ENCODE data around the gene ANKRD62.

Gene ANKRD62

DNA sequence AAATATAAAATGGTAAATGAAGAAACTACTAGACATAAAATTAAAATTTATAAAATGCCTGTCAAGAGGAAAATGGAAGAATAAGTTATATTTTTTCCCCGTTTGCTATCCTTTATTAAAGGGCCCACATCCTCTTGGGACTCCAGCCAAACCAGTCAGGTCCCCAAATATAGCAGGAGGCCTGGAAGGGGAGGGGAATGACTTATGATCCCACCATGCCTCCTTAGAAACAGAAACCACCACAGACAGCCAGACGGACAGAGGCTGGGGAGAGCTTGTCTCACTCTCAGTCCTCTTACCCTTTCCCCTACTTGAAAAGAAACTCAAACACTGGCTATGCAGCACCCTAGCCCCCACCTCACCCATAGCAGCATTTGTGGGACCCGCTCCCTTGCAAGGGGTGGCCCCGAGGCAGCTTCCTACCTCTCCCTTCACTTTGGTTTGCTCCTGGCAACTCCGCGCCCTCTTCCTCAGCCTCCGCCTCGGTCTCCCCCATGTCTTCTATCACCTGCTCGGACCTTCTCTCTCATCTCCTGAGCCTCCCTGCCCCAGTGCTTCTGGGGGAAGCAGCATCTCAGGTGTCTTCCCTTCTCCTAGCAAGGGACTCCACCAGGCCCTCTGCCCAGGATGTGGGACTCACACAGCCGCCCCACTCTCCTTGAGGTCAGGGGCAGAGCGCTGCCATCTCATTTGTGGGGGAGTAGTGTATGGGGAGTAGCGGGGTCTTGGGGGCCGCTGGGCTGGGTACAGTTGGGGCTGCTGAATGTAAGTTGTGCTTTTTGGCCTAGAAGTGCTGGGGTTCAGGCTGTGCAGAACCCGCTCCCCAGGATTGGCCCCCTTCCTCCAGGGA lies 37.4 kb upstream of the ANKRD62 start:
- H3K27me3 ChIP-seq (ENCODE audit: control insufficient read depth, insufficient read depth, low read length), result no peaks in the 10 kb centered on the region
- no peak overlapping the region for H3K27ac ChIP-seq (ENCODE audit: low read length)
- H3K4me3 ChIP-seq (ENCODE audit: low read length), result no peak overlapping the region
- no peaks in the 10 kb centered on the region for H3K4me1 ChIP-seq (ENCODE audit: control insufficient read depth, insufficient read depth, low read length)
- WGBS (ENCODE audit: insufficient coverage, insufficient read length), result no CpG with 5 or more reads among the region's 14 CpGs
- H3K36me3 ChIP-seq (ENCODE audit: control insufficient read depth, insufficient read depth, low read length), result no peaks in the 10 kb centered on the region
- no peaks in the 10 kb centered on the region for H3K9me3 ChIP-seq (ENCODE audit: control insufficient read depth, insufficient read depth, low read length)
- no peak for DNase-seq (ENCODE audit: low read depth, low spot score)

DNA sequence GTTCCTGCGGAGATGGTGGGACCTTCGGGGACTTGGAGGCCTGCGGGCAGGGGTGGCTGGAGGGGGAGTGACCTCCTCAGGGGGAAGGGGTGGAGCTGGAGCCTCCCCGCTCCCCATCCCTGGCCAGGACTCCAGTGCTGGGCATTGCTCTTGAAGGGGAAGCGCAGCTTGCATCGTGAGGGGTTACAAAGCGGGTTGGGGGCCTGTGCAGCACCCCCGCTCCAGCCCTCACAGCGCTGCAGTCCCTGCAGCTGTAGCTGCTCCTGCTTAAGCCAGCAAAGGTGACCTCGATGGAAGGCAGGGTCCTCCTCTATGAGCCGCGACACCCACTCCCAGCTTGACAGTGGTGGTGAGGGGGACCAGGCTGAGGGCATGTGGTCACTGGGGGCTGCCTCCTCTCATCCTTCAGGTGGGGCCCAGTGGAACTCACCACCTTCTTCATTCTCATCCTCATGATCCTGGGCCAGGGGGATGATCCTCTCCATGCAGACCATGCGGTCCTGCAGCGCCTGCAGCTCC lies 36.7 kb upstream of the ANKRD62 start:
- no peak for DNase-seq (ENCODE audit: low read depth, low spot score)
- no peaks in the 10 kb centered on the region for H3K4me1 ChIP-seq (ENCODE audit: control insufficient read depth, insufficient read depth, low read length)
- no CpG with 5 or more reads among the region's 14 CpGs for WGBS (ENCODE audit: insufficient coverage, insufficient read length)
- no peaks in the 10 kb centered on the region for H3K36me3 ChIP-seq (ENCODE audit: control insufficient read depth, insufficient read depth, low read length)
- H3K9me3 ChIP-seq (ENCODE audit: control insufficient read depth, insufficient read depth, low read length), result no peaks in the 10 kb centered on the region
- no peaks in the 10 kb centered on the region for H3K27me3 ChIP-seq (ENCODE audit: control insufficient read depth, insufficient read depth, low read length)
- no peak overlapping the region for H3K27ac ChIP-seq (ENCODE audit: low read length)
- H3K4me3 ChIP-seq (ENCODE audit: low read length), result no peak overlapping the region

DNA sequence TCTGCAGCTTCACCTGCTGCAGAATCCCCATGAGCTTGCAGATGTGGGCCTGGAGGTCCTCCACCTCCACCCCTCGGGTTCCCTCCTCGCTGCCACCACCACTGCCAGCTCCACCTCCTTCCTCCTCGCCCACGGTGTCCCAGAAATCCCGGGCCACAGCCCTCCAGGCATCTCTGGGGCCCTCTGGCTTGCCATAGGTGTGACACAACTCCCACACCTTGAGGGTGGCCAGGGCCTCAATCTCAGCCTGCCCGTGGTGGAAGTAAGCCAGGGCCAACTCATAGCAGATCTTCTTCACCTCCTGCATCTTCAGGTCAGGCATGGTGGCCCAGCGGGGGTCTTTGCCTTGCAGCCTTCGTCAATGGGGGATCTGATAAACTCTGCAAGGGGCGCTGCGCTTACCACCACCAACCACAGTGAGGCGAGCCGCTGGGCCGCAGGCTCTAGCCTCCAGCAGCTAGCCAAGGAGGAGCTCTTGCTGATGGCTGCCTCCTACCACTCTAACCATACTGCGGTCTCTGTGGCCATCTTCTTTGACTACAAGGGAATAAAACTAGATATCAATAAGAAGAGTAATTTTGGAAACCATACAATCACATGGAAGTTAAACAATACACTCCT lies 36.1 kb upstream of the ANKRD62 start:
- no CpG with 5 or more reads among the region's 14 CpGs for WGBS (ENCODE audit: insufficient coverage, insufficient read length)
- no peaks in the 10 kb centered on the region for H3K4me1 ChIP-seq (ENCODE audit: control insufficient read depth, insufficient read depth, low read length)
- H3K9me3 ChIP-seq (ENCODE audit: control insufficient read depth, insufficient read depth, low read length), result no peaks in the 10 kb centered on the region
- DNase-seq (ENCODE audit: low read depth, low spot score), result no peak
- H3K4me3 ChIP-seq (ENCODE audit: low read length), result no peak overlapping the region
- no peak overlapping the region for H3K27ac ChIP-seq (ENCODE audit: low read length)
- H3K27me3 ChIP-seq (ENCODE audit: control insufficient read depth, insufficient read depth, low read length), result no peaks in the 10 kb centered on the region
- H3K36me3 ChIP-seq (ENCODE audit: control insufficient read depth, insufficient read depth, low read length), result no peaks in the 10 kb centered on the region

DNA sequence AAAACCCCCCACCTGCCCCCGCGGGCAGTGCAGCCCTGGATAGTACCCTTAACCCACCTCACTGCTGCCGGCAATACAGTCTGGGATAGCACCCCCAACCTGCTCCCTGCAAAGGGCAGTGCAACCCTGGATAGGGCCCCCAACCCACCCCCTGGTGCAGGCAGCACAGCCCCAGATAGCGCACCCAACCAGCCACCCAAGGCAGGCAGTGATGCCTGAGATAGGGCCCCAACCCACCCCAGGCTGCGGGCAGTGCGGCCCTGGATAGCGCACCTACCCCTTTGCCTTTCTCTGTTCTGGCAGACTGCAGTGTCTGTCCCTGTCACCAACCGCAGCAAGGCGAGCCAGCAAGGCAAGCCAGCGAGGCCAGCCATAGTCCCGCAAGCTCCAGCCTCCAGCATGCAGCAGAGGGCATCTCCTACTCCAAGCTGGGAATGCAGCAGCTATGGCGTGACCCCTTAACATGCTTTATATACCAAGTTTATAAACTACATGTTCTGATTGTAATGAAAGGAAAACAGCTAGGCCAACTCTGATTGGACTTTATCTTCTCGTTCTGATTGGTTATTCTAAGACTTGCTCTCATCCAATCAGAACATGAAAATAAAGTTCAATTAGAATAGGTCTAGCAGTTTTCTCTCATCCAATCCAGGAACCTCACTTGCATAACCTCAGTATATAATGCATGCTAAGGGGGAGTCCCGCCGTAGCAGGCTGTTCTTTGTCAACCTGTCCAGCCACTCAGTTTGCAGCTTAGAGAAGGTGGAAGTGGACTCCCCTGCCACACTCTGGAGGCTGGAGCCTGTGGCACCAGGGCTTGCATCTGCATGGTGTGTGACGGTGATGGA lies 34.1 kb upstream of the ANKRD62 start:
- H3K4me1 ChIP-seq (ENCODE audit: control insufficient read depth, insufficient read depth, low read length), result no peaks in the 10 kb centered on the region
- H3K4me3 ChIP-seq (ENCODE audit: low read length), result no peak overlapping the region
- no peak for DNase-seq (ENCODE audit: low read depth, low spot score)
- no peaks in the 10 kb centered on the region for H3K36me3 ChIP-seq (ENCODE audit: control insufficient read depth, insufficient read depth, low read length)
- WGBS (ENCODE audit: insufficient coverage, insufficient read length), result no CpG with 5 or more reads among the region's 16 CpGs
- no peaks in the 10 kb centered on the region for H3K27me3 ChIP-seq (ENCODE audit: control insufficient read depth, insufficient read depth, low read length)
- no peaks in the 10 kb centered on the region for H3K9me3 ChIP-seq (ENCODE audit: control insufficient read depth, insufficient read depth, low read length)
- H3K27ac ChIP-seq (ENCODE audit: low read length), result no peak overlapping the region

DNA sequence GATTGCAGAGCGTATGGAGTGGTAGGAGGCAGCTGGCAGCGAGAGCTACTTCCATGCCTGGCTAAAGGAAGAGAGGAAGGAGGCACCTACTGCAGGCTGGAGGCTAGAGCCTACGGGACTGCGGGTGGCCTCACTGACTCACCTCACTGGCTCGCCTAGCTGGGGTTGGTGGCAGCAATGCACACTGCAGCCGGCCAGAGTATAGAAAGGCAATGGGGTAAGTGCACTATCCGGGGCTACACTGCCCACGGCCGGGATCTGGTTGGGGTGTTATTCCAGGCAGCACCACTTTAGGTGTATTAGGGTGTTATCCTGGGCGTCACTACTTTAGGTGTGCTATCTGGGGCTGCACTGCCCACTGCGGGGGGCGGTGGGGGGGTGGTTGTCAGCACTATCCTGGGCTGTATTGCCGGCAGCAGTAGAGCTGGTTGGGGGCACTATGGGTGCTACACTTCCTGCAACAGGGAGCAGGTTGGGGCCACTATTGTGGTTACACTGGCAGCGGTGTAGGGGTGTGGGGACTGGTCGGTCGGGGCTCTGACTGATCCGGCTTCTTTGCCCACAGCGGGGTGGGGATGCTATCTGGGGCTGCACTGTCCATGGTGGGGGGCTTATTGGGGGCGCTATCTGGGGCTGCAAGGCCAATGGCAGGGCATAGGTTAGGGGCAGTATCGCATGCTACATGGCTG lies 33.3 kb upstream of the ANKRD62 start:
- no CpG with 5 or more reads among the region's 20 CpGs for WGBS (ENCODE audit: insufficient coverage, insufficient read length)
- no peak for DNase-seq (ENCODE audit: low read depth, low spot score)

DNA sequence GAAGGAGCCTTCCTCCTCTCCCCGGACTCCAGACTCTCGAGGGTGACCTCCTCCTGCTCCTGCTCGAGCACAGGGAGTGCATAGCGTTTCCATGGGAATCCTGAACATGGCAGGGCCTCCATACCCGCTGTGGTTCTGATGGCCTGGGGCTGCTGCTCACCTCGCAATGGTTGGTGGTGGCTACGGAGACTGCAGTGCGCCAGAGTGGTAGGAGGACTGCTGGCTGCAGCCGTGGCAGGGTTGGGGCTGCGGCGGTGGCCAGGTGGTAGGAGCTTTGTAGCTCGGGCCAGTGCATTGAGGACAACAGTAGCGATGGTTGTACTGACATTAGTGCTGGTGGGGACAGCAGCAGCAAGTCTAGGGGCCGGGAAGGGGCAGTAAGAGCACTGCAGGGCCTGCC lies 32.0 kb upstream of the ANKRD62 start:
- no peak overlapping the region for H3K27ac ChIP-seq (ENCODE audit: low read length)
- H3K27me3 ChIP-seq (ENCODE audit: control insufficient read depth, insufficient read depth, low read length), result no peaks in the 10 kb centered on the region
- DNase-seq (ENCODE audit: low read depth, low spot score), result no peak
- H3K36me3 ChIP-seq (ENCODE audit: control insufficient read depth, insufficient read depth, low read length), result no peaks in the 10 kb centered on the region
- H3K4me3 ChIP-seq (ENCODE audit: low read length), result no peak overlapping the region
- H3K9me3 ChIP-seq (ENCODE audit: control insufficient read depth, insufficient read depth, low read length), result no peaks in the 10 kb centered on the region
- H3K4me1 ChIP-seq (ENCODE audit: control insufficient read depth, insufficient read depth, low read length), result no peaks in the 10 kb centered on the region
- WGBS (ENCODE audit: insufficient coverage, insufficient read length), result no CpG with 5 or more reads among the region's 14 CpGs

More for the DNA sequence above, 33.3 kb upstream of the ANKRD62 start:
- H3K27ac ChIP-seq (ENCODE audit: low read length), result no peak overlapping the region
- H3K36me3 ChIP-seq (ENCODE audit: control insufficient read depth, insufficient read depth, low read length), result no peaks in the 10 kb centered on the region
- no peak overlapping the region for H3K4me3 ChIP-seq (ENCODE audit: low read length)
- H3K9me3 ChIP-seq (ENCODE audit: control insufficient read depth, insufficient read depth, low read length), result no peaks in the 10 kb centered on the region
- H3K27me3 ChIP-seq (ENCODE audit: control insufficient read depth, insufficient read depth, low read length), result no peaks in the 10 kb centered on the region
- no peaks in the 10 kb centered on the region for H3K4me1 ChIP-seq (ENCODE audit: control insufficient read depth, insufficient read depth, low read length)

DNA sequence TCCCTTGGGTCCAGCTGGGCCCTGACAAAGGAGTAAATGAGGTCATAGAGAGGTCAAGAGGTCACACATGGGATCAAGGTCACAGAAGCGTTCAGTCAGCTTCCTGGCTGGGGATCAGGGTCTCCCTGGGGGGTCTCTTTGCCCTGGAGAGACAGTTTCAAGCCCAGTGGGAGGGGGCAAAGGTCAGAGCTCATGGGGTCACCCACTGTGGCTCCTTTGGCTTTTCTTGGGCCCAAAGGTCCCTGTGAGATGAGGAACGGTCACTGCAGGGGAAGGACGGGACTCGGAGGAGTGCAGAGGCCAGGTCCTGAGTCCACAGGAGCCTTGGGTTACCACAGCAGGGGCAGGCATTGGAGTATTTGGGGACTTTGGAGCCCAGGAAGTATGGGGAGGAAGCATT lies 30.7 kb upstream of the ANKRD62 start:
- H3K4me1 ChIP-seq (ENCODE audit: control insufficient read depth, insufficient read depth, low read length), result no peaks in the 10 kb centered on the region
- no peak overlapping the region for H3K27ac ChIP-seq (ENCODE audit: low read length)
- no peaks in the 10 kb centered on the region for H3K9me3 ChIP-seq (ENCODE audit: control insufficient read depth, insufficient read depth, low read length)
- WGBS (ENCODE audit: insufficient coverage, insufficient read length), result no CpG with 5 or more reads among the region's 4 CpGs
- H3K27me3 ChIP-seq (ENCODE audit: control insufficient read depth, insufficient read depth, low read length), result no peaks in the 10 kb centered on the region
- H3K4me3 ChIP-seq (ENCODE audit: low read length), result no peak overlapping the region
- H3K36me3 ChIP-seq (ENCODE audit: control insufficient read depth, insufficient read depth, low read length), result no peaks in the 10 kb centered on the region
- no peak for DNase-seq (ENCODE audit: low read depth, low spot score)

DNA sequence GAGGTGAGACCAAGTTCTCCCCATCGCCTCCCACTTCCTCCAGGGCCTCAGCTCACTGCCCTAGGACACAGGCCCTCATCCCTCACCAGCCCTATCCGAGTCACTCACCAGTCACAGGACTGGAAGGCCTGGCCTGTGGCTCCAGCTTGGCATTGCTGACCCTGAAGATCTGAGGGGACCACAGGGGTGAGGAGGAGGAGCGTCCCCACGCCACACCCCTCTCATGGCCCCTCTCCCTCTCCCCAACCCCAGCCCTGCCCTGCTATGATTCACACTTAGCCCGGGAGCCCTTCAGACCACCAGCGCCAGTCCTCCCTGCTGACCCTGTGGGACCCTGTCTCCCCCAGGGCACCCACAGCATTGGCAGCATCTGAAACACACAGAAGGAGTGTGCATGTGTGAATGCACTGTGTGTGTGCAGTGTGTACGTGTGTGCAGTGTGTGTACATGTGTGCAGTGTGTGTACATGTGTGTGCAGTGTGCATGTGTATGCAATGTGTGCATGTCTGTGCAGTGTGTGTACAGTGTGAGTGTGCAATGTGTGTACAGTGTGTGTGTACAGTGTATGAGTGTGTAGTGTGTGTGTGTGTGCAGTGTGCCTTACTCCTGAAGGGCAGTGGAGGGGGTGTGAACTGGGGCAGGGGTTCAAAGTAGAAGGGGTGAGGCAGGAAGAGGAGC lies 29.4 kb upstream of the ANKRD62 start:
- no peak overlapping the region for H3K4me3 ChIP-seq (ENCODE audit: low read length)
- no peak for DNase-seq (ENCODE audit: low read depth, low spot score)
- no CpG with 5 or more reads among the region's 7 CpGs for WGBS (ENCODE audit: insufficient coverage, insufficient read length)
- no peaks in the 10 kb centered on the region for H3K4me1 ChIP-seq (ENCODE audit: control insufficient read depth, insufficient read depth, low read length)
- no peaks in the 10 kb centered on the region for H3K9me3 ChIP-seq (ENCODE audit: control insufficient read depth, insufficient read depth, low read length)
- no peaks in the 10 kb centered on the region for H3K36me3 ChIP-seq (ENCODE audit: control insufficient read depth, insufficient read depth, low read length)
- H3K27me3 ChIP-seq (ENCODE audit: control insufficient read depth, insufficient read depth, low read length), result no peaks in the 10 kb centered on the region
- no peak overlapping the region for H3K27ac ChIP-seq (ENCODE audit: low read length)

DNA sequence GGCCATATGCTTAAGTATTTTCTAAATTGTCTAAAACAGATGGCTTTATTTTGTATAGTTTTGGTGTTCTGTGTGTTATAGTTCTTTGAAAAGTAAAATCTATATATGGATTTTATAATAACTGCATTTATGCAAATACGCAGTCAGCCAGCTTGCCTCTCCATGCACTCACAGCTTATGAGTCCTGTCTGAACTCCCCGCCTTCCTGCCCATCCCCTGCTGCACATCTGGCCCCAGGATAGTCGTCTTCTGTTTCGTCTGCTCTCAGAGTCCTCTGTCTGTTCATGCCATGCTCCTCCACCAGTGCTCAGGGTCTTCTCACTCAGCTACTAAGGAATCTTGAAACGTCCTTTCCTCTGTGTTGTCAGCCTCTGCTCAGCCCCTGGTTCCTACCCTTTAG lies 28.2 kb upstream of the ANKRD62 start:
- Histone ChIP-seq H3K4me3 (ENCODE audit: low read length) (no peak overlapping the region), H3K9me3 (ENCODE audit: control insufficient read depth, insufficient read depth, low read length) (no peaks in the 10 kb centered on the region), H3K4me1 (ENCODE audit: control insufficient read depth, insufficient read depth, low read length) (no peaks in the 10 kb centered on the region), H3K27me3 (ENCODE audit: control insufficient read depth, insufficient read depth, low read length) (no peaks in the 10 kb centered on the region), H3K36me3 (ENCODE audit: control insufficient read depth, insufficient read depth, low read length) (no peaks in the 10 kb centered on the region), H3K27ac (ENCODE audit: low read length) (no peak overlapping the region)
- DNase-seq (ENCODE audit: low read depth, low spot score), result no peak
- WGBS (ENCODE audit: insufficient coverage, insufficient read length), result no CpG with 5 or more reads among the region's 5 CpGs

All from iPS DF 6.9 (cell line).